Neural crest cell (in vitro differentiated cells): ENCODE measurements around the gene ASTN1. TPM values are rescaled to one million over a fixed set of nuclear protein-coding genes. Genes with fewer than 3 reads are reported as not detected.

Experiments
- DNase-seq: peaks from one replicate; pipeline ENCODE4 v3.0.0; 2021; ENCODE audit warnings: low read depth, mixed read lengths, low spot score
- H3K27ac Mint-ChIP-seq: one replicate; pipeline ENCODE4 v1.8.0; 2021; ENCODE audit warnings: mild to moderate bottlenecking, mixed read lengths; ENCODE audit not compliant: unreplicated experiment
- H3K27me3 Mint-ChIP-seq: 2 replicates; pipeline ENCODE4 v1.8.0; 2021; ENCODE audit warnings: low read depth, mild to moderate bottlenecking, mixed read lengths
- H3K36me3 Mint-ChIP-seq: 2 replicates; pipeline ENCODE4 v1.8.0; 2021; ENCODE audit warnings: low read depth, mild to moderate bottlenecking, mixed read lengths
- H3K4me1 Mint-ChIP-seq: 2 replicates; pipeline ENCODE4 v1.8.0; 2021; ENCODE audit warnings: mixed read lengths
- H3K4me3 Mint-ChIP-seq: one replicate; pipeline ENCODE4 v1.8.0; 2021; ENCODE audit warnings: mild to moderate bottlenecking, mixed read lengths
- H3K9me3 Mint-ChIP-seq: 2 replicates; pipeline ENCODE4 v1.8.0; 2021; ENCODE audit warnings: mixed read lengths
- total RNA-seq: library from RNA; stranded (reverse); gene quantifications from 2 replicates; pipeline ENCODE4 v1.2.1, GENCODE V29; 2021
- TF ChIP-seq, protein P1 (sequence below): fragments of 200-600 bp; sonication (generic); conservative IDR thresholded peaks from 2 replicates; pipeline ENCODE4 v1.5.0; 2021; ENCODE audit warnings: antibody characterized with exemption, mild to moderate bottlenecking

ASTN1 gene
- total RNA-seq, 1 donor from 2014 or later, result 21.8 TPM

- Mint-ChIP-seq H3K27ac (no peak overlapping the region), H3K36me3 (no peaks in the 10 kb centered on the region), H3K27me3 (no peaks in the 10 kb centered on the region), H3K9me3 (no peaks in the 10 kb centered on the region), H3K4me3 (no peak overlapping the region), H3K4me1 (no peaks in the 10 kb centered on the region)
- TF ChIP-seq, protein P1, sequence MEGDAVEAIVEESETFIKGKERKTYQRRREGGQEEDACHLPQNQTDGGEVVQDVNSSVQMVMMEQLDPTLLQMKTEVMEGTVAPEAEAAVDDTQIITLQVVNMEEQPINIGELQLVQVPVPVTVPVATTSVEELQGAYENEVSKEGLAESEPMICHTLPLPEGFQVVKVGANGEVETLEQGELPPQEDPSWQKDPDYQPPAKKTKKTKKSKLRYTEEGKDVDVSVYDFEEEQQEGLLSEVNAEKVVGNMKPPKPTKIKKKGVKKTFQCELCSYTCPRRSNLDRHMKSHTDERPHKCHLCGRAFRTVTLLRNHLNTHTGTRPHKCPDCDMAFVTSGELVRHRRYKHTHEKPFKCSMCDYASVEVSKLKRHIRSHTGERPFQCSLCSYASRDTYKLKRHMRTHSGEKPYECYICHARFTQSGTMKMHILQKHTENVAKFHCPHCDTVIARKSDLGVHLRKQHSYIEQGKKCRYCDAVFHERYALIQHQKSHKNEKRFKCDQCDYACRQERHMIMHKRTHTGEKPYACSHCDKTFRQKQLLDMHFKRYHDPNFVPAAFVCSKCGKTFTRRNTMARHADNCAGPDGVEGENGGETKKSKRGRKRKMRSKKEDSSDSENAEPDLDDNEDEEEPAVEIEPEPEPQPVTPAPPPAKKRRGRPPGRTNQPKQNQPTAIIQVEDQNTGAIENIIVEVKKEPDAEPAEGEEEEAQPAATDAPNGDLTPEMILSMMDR, result no peak
- no peak for DNase-seq
Measured at GRCh38 chr1:176831150-176831549, 333.4 kb downstream of the ASTN1 start.

DNA sequence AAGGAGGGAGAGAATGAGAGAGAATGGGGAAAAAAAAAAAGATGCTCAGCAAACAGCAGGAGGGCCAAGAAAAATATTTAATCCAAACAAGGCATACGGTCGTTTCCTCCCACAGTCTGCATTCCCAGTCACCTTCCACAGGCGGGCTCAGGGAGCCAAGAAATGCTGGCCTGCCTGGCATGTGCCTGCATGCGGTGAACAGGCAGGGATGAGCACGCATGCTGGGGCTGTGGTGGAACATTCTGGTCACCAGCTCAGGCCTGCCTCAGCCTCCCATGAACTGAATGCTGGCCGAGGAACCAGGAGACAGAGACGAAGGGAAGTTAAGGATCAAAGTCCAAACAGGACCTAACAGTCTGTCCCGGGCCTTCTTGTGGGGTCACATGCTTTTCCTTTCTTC, 335.3 kb downstream of the ASTN1 start:
- H3K9me3 Mint-ChIP-seq, result no peaks in the 10 kb centered on the region
- DNase-seq, result no peak
- no peak overlapping the region for H3K4me3 Mint-ChIP-seq
- TF ChIP-seq, protein P1, result no peak
- H3K27ac Mint-ChIP-seq, result no peak overlapping the region
- no peaks in the 10 kb centered on the region for H3K36me3 Mint-ChIP-seq
- no peaks in the 10 kb centered on the region for H3K27me3 Mint-ChIP-seq
- H3K4me1 Mint-ChIP-seq, result no peaks in the 10 kb centered on the region

- Mint-ChIP-seq H3K36me3 (no peaks in the 10 kb centered on the region), H3K4me3 (no peak overlapping the region), H3K9me3 (no peaks in the 10 kb centered on the region), H3K27me3 (no peaks in the 10 kb centered on the region), H3K4me1 (no peaks in the 10 kb centered on the region), H3K27ac (no peak overlapping the region)
- DNase-seq, result no peak
- TF ChIP-seq, protein P1, result no peak
Measured at GRCh38 chr1:176826265-176826664, 338.2 kb downstream of the ASTN1 start.

DNA sequence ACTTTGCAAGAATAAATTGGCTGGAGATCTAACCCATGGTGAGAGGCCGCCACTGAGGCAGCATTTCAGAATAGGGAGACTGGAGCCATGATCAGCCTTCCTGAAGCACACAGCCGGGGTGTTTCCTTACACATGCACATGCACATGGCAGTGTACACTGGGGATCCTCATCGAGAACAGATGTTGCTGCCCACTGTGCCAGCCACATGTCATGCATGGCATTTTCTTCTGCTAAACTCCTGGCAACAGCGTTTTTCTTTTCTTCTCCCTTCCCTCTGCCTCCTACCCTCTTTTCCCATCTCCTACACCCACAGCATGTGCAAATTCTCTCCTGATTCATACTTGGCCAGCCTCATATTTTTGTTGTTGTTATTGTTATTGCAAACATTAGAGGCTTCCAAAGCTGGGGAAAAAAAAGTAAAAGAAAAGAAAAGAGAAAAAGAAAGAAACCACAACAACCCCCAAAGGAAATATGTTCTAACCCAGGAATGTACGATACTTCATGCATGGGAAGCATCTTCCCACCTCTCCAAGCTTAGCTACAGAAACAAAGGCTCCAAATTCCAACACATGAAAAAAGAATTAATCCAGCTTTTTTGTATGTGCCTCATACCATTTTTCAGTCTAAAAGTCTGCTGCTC, 344.0 kb downstream of the ASTN1 start:
- TF ChIP-seq, protein P1, result no peak
- no peaks in the 10 kb centered on the region for H3K36me3 Mint-ChIP-seq
- no peak overlapping the region for H3K4me3 Mint-ChIP-seq
- H3K27me3 Mint-ChIP-seq, result no peaks in the 10 kb centered on the region
- no peaks in the 10 kb centered on the region for H3K4me1 Mint-ChIP-seq
- no peaks in the 10 kb centered on the region for H3K9me3 Mint-ChIP-seq
- DNase-seq, result no peak
- H3K27ac Mint-ChIP-seq, result no peak overlapping the region

GRCh38 chr1:176816232-176816631, 348.3 kb downstream of the ASTN1 start:
- H3K4me1 Mint-ChIP-seq, result peaks cover 12% of the 10 kb centered on the region
- no peaks in the 10 kb centered on the region for H3K27me3 Mint-ChIP-seq
- no peaks in the 10 kb centered on the region for H3K36me3 Mint-ChIP-seq
- no peak for DNase-seq
- TF ChIP-seq, protein P1, result no peak
- no peak overlapping the region for H3K27ac Mint-ChIP-seq
- no peaks in the 10 kb centered on the region for H3K9me3 Mint-ChIP-seq
- H3K4me3 Mint-ChIP-seq, result no peak overlapping the region
